Mucosa of descending colon (tissue), 3 donors: ENCODE results near the gene WDFY4. TPM values are rescaled to one million over a fixed set of nuclear protein-coding genes. Genes with fewer than 3 reads are reported as not detected.

ENCODE experiments used
- ATAC-seq: fragments of 200-7000 bp; cut with Tn5 transposase; one replicate; pipeline ENCODE4 v1.9.1; 2020; ENCODE audit warnings: mild to moderate bottlenecking, moderate library complexity
- DNase-seq, 3 donors: peaks; one replicate each; pipeline ENCODE4 v3.0.0-alpha.2; 2020
- H3K36me3 ChIP-seq: fragments of 200-600 bp; one replicate; pipeline ENCODE4 v1.8.0; 2021; ENCODE audit warnings: low read depth, mild to moderate bottlenecking
- H3K4me1 ChIP-seq: fragments of 200-600 bp; one replicate; pipeline ENCODE4 v1.8.0; 2021; ENCODE audit warnings: low read depth, mild to moderate bottlenecking
- H3K4me3 ChIP-seq: fragments of 200-600 bp; one replicate; pipeline ENCODE4 v1.8.0; 2021; ENCODE audit warnings: mild to moderate bottlenecking
- H3K9me3 ChIP-seq: fragments of 200-600 bp; one replicate; pipeline ENCODE4 v1.8.0; 2021; ENCODE audit warnings: mild to moderate bottlenecking
- intact Hi-C, 2 donors: fragments of 100-400 bp; cut with DNase I in 1 of 2; cut with micrococcal nuclease in 1 of 2; formaldehyde crosslinking; loops; one replicate each; pipeline versions ENCODE4 v1.11.0 to v1.11.1; 2022; cut with DNase I, micrococcal nuclease
- total RNA-seq, 3 donors: library from RNA; stranded (reverse); fragmentation: NEBNext Ultra II Directional in 2 of 3; extraction: Animal tissue kit (Norgen Biotek cat#: 25700) in 2 of 3; gene quantifications; one replicate each; pipeline versions ENCODE4 v1.2.1 to v1.2.4, GENCODE V29; 2021 to 2023
- TF ChIP-seq, protein P1 (sequence below): fragments of 200-600 bp; IDR thresholded peaks from one replicate; pipeline ENCODE4 v1.8.0; 2022; ENCODE audit warnings: antibody characterized with exemption, mild to moderate bottlenecking
- donor health status: DM: no; HTN: no; CAD: no; lungs with moderate emphysema.
- donor health status: DM: no; HTN: no; CAD: no.
- donor health status: DM: no; HTN: yes; CAD: no.

The WDFY4 gene
- total RNA-seq, 3 donors from 2014 or later: 2.1 to 3.3 (median 2.2) TPM

DNA sequence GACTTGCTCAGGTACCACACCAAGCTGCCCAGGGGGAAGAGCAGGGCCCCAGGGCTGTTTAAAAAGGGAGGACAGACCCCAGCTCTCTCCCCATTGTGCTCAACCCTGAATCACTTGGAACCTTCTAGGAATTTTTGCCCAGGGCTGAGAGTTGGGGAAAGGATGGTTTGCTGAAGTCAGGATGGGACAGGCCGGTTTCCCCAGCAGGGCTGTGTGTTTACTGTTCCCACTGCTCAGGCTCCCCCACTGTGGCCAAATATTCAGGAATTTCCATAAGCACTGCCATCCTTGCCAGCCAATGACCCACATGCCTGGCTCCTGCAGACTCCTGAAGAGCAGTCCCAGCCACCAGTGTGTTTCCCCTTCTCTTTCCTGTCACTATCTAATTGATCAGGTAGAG, 120.7 kb downstream of the WDFY4 start:
- TF ChIP-seq, protein P1, sequence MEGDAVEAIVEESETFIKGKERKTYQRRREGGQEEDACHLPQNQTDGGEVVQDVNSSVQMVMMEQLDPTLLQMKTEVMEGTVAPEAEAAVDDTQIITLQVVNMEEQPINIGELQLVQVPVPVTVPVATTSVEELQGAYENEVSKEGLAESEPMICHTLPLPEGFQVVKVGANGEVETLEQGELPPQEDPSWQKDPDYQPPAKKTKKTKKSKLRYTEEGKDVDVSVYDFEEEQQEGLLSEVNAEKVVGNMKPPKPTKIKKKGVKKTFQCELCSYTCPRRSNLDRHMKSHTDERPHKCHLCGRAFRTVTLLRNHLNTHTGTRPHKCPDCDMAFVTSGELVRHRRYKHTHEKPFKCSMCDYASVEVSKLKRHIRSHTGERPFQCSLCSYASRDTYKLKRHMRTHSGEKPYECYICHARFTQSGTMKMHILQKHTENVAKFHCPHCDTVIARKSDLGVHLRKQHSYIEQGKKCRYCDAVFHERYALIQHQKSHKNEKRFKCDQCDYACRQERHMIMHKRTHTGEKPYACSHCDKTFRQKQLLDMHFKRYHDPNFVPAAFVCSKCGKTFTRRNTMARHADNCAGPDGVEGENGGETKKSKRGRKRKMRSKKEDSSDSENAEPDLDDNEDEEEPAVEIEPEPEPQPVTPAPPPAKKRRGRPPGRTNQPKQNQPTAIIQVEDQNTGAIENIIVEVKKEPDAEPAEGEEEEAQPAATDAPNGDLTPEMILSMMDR: no peak
- no peak overlapping the region for H3K4me3 ChIP-seq
- H3K4me1 ChIP-seq: no peaks in the 10 kb centered on the region
- no peaks in the 10 kb centered on the region for H3K9me3 ChIP-seq
- intact Hi-C loops: no loop called here
- DNase-seq (no peak), ATAC-seq (no peak)
- no peaks in the 10 kb centered on the region for H3K36me3 ChIP-seq

DNA sequence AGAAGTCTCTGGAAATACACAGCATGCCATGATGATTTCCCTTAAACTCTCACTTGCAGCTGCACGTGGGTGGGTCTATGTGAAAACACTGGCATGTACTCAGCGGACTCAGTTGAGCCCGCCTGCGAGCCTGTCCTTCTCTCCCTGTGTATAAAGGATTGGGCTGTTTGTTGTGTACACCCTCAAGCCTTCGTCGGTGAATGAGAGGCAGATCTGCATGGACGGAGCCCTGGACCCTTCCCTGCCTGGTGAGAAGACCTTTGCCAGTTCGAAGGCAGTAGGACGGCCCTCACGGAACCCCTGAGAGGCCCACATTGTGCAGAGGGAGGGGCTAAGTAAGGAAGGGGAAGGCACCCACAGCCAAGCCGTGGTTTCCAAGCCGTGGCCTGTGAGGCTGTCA, 121.2 kb downstream of the WDFY4 start:
- Histone ChIP-seq H3K36me3 (no peaks in the 10 kb centered on the region), H3K9me3 (no peaks in the 10 kb centered on the region), H3K4me1 (no peaks in the 10 kb centered on the region), H3K4me3 (no peak overlapping the region)
- intact Hi-C loops: no loop called here
- TF ChIP-seq, protein P1: no peak
- ATAC-seq (peak; percentile 27), DNase-seq (peak in 1 of 3 donors; percentile 7)

DNA sequence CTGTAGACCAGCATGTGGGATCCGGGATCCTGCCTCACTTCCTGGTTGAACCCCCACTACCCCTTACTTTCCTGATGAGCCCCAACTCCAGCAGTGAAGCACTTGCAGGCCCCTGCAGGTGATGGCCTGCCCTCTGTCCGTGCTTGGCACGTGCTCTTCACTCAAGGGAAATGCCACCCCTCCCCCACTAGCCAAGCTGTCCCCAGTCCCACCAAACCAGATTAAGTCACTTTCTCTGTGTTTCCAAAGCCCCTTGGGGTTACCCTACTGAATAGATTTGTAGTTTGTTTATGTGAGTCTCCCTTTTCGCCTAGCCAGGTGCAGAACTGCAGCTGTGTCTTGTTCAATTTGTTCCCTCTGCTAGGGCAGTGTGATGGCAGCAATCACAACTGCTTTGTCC, 121.7 kb downstream of the WDFY4 start:
- ATAC-seq (no peak), DNase-seq (no peak)
- Histone ChIP-seq H3K4me1 (no peaks in the 10 kb centered on the region), H3K4me3 (no peak overlapping the region), H3K36me3 (no peaks in the 10 kb centered on the region), H3K9me3 (no peaks in the 10 kb centered on the region)
- intact Hi-C loops: no loop called here
- TF ChIP-seq, protein P1: no peak

DNA sequence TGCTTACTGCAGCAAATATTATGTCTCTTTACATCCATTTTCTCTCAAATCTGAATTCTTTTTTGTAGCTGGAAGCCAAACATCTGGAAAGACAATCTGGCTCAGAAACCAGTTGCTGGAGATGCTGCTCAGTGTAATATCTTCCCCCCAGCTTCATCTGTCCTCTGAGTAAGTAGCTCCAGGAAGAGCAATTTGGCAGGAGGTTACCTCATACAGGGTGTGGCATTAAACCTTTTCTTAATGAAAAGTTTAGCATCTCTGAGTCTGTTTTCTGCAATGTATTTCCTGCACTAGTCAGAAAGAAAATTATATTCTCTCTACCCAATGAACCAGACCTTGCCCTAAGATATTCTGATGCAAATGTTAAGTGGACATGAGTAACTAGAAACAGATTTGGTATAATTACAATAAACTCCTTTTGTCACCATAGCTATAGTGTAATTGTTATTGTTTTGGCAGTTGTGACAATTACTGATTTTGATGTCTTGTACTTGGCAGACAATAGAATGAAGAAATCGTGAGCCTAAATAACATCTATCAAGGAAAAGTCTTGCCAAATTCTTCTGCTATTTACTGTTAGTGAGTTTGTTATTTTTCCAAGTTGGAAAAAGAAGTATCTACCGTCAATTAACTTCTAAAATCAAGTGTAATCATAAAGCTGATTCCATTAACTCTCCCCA, 123.3 kb downstream of the WDFY4 start:
- H3K4me3 ChIP-seq: no peak overlapping the region
- DNase-seq (no peak), ATAC-seq (no peak)
- no peaks in the 10 kb centered on the region for H3K36me3 ChIP-seq
- no peaks in the 10 kb centered on the region for H3K4me1 ChIP-seq
- TF ChIP-seq, protein P1: no peak
- intact Hi-C loops: no loop called here
- H3K9me3 ChIP-seq: no peaks in the 10 kb centered on the region

DNA sequence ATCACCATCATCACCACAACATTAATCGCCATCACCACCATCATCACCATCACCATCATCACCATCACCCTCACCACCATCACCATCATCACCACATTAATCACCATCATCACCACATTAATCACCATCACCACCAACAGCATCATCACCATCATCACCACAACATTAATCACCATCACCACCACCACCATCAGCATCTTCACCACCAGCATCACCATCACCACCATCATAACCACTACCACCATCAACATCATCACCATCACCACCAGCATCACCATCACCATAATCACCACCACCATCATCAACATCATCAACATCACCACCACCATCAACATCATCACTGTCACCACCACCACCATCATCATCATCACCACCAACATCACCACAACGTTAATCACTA, 124.6 kb downstream of the WDFY4 start:
- Histone ChIP-seq H3K9me3 (no peaks in the 10 kb centered on the region), H3K4me1 (no peaks in the 10 kb centered on the region), H3K4me3 (no peak overlapping the region), H3K36me3 (no peaks in the 10 kb centered on the region)
- intact Hi-C loops: no loop called here
- ATAC-seq (no peak), DNase-seq (no peak)
- TF ChIP-seq, protein P1: no peak

DNA sequence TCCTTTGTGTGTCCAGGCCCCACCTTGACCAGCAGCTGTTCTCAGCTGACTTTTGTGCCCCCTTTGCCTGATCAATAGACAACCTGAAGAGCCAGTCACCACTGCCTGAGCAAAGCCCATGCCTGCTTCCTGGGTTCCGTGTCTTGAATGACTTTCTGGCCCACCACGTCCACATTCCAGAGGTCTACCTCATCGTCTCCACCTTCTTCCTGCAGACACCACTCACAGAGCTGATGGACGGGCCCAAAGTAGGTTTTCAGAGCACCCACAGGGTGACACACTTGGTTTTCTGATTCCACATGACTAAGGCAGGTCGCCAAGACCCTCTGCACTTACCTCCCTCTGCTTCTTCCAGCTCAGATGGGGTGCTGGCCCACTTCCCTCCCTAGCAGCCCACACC, 126.8 kb downstream of the WDFY4 start:
- TF ChIP-seq, protein P1: no peak
- intact Hi-C loops: no loop called here
- Histone ChIP-seq H3K9me3 (no peaks in the 10 kb centered on the region), H3K4me1 (no peaks in the 10 kb centered on the region), H3K4me3 (no peak overlapping the region), H3K36me3 (no peaks in the 10 kb centered on the region)
- DNase-seq (no peak), ATAC-seq (no peak)
